ENCODE results near the gene GRK5.

The GRK5 gene

GRCh38 chr10:119364645-119365600 lies 157.6 kb downstream of the GRK5 start:
- H3K4me3 ChIP-seq (ENCODE audit: low read length) = no peak overlapping the region
- DNase-seq (ENCODE audit: low read depth) = no peak
- peak; percentile 35 for TF ChIP-seq CTCF (conservative IDR thresholded peaks at IDR 0.05; ENCODE audit: low read length)

- no peak for TF ChIP-seq CTCF (conservative IDR thresholded peaks at IDR 0.05; ENCODE audit: low read length)
- peak; percentile 51 for DNase-seq (ENCODE audit: low read depth)
- H3K4me3 ChIP-seq (ENCODE audit: low read length) = no peak overlapping the region
These were observed 158.6 kb downstream of the GRK5 start for GRCh38 chr10:119365773-119366599.

GRCh38 chr10:119367841-119368549 lies 160.6 kb downstream of the GRK5 start:
- no peak for DNase-seq (ENCODE audit: low read depth)

GRCh38 chr10:119368581-119368980 lies 161.2 kb downstream of the GRK5 start:
- no peak overlapping the region for H3K4me3 ChIP-seq (ENCODE audit: low read length)
- TF ChIP-seq CTCF (conservative IDR thresholded peaks at IDR 0.05; ENCODE audit: low read length) = no peak
- no peak for DNase-seq (ENCODE audit: low read depth)

More at GRCh38 chr10:119367841-119368549, 160.6 kb downstream of the GRK5 start:
- TF ChIP-seq CTCF (conservative IDR thresholded peaks at IDR 0.05; ENCODE audit: low read length) = no peak
- no peak overlapping the region for H3K4me3 ChIP-seq (ENCODE audit: low read length)

- peak; percentile 36 for DNase-seq (ENCODE audit: low read depth)
- no peak for TF ChIP-seq CTCF (conservative IDR thresholded peaks at IDR 0.05; ENCODE audit: low read length)
- H3K4me3 ChIP-seq (ENCODE audit: low read length) = peak overlapping the region; percentile 30; the same call in 1 of the 2 replicates
These were observed 161.9 kb downstream of the GRK5 start for GRCh38 chr10:119368991-119369869.

Data from AG10803 (cell line).